GM21723 (cell line): ENCODE measurements around the gene RGMA.
A peak's percentile ranks its signal among the peaks of the same experiment; 100 is the strongest.

Experiments used
- ATAC-seq: cut with Tn5 transposase; IDR thresholded peaks from one replicate; pipeline ENCODE4 v1.9.1; 2021; ENCODE audit warnings: mild to moderate bottlenecking, moderate library complexity; ENCODE audit not compliant: unreplicated experiment

RGMA gene

GRCh38 chr15:93020976-93021772 lies 67.8 kb downstream of the RGMA start:
- ATAC-seq: peak; percentile 89

GRCh38 chr15:93019971-93020370 lies 69.0 kb downstream of the RGMA start:
- no peak for ATAC-seq

- ATAC-seq: no peak
These were observed 69.9 kb downstream of the RGMA start for GRCh38 chr15:93019090-93019489.

- ATAC-seq: no peak
These were observed 70.4 kb downstream of the RGMA start for GRCh38 chr15:93018574-93018973.

GRCh38 chr15:93017526-93017925 lies 71.5 kb downstream of the RGMA start:
- no peak for ATAC-seq

GRCh38 chr15:93012786-93013185 lies 76.2 kb downstream of the RGMA start:
- no peak for ATAC-seq

GRCh38 chr15:93007994-93008393 lies 81.0 kb downstream of the RGMA start:
- no peak for ATAC-seq

GRCh38 chr15:93005133-93005532 lies 83.9 kb downstream of the RGMA start:
- ATAC-seq: no peak

- ATAC-seq: no peak
These were observed 87.1 kb downstream of the RGMA start for GRCh38 chr15:93001881-93002280.

GRCh38 chr15:93001156-93001555 lies 87.9 kb downstream of the RGMA start:
- ATAC-seq: no peak

- ATAC-seq: no peak
These were observed 91.2 kb downstream of the RGMA start for GRCh38 chr15:92997821-92998220.

GRCh38 chr15:92992720-92993119 lies 96.3 kb downstream of the RGMA start:
- no peak for ATAC-seq

GRCh38 chr15:92990031-92990430 lies 99.0 kb downstream of the RGMA start:
- no peak for ATAC-seq

GRCh38 chr15:92989470-92989869 lies 99.5 kb downstream of the RGMA start:
- ATAC-seq: peak; percentile 68
